Endothelial cell (in vitro differentiated cells): ENCODE measurements around the gene KCNG2. TPM values are rescaled to one million over a fixed set of nuclear protein-coding genes. Genes with fewer than 3 reads are reported as not detected.

Experiments
- DNase-seq: peaks from one replicate; pipeline ENCODE4 v3.0.0; 2021; ENCODE audit warnings: low spot score
- H3K27ac Mint-ChIP-seq: one replicate; pipeline ENCODE4 v1.8.0; 2021; ENCODE audit warnings: mixed read lengths, inconsistent platforms; ENCODE audit not compliant: unreplicated experiment
- H3K27me3 Mint-ChIP-seq: one replicate; pipeline ENCODE4 v1.8.0; 2021; ENCODE audit warnings: mild to moderate bottlenecking, moderate library complexity, mixed read lengths, inconsistent platforms; ENCODE audit not compliant: unreplicated experiment
- H3K36me3 Mint-ChIP-seq: one replicate; pipeline ENCODE4 v1.8.0; 2021; ENCODE audit warnings: mild to moderate bottlenecking, low read depth, mixed read lengths, inconsistent platforms; ENCODE audit not compliant: unreplicated experiment
- H3K4me1 Mint-ChIP-seq: one replicate; pipeline ENCODE4 v1.8.0; 2021; ENCODE audit warnings: mild to moderate bottlenecking, mixed read lengths, inconsistent platforms; ENCODE audit not compliant: unreplicated experiment
- H3K4me3 Mint-ChIP-seq: one replicate; pipeline ENCODE4 v1.8.0; 2021; ENCODE audit warnings: mild to moderate bottlenecking, mixed read lengths, inconsistent platforms; ENCODE audit not compliant: unreplicated experiment
- H3K9me3 Mint-ChIP-seq: one replicate; pipeline ENCODE4 v1.8.0; 2021; ENCODE audit warnings: mixed read lengths, inconsistent platforms; ENCODE audit not compliant: unreplicated experiment
- total RNA-seq: library from RNA; stranded (reverse); fragmentation: NEBNext Ultra II Directional; extraction: Animal tissue kit (Norgen Biotek cat#: 25700); gene quantifications from one replicate; pipeline ENCODE4 v1.2.1, GENCODE V29; 2021; ENCODE audit not compliant: unreplicated experiment
- TF ChIP-seq, protein P1 (sequence below): fragments of 200-600 bp; sonication (generic); IDR thresholded peaks from one replicate; pipeline ENCODE4 v1.5.0; 2021; ENCODE audit warnings: antibody characterized with exemption; ENCODE audit not compliant: unreplicated experiment

KCNG2 gene
- total RNA-seq, 1 donor from 2014 or later = 0.56 TPM

DNA sequence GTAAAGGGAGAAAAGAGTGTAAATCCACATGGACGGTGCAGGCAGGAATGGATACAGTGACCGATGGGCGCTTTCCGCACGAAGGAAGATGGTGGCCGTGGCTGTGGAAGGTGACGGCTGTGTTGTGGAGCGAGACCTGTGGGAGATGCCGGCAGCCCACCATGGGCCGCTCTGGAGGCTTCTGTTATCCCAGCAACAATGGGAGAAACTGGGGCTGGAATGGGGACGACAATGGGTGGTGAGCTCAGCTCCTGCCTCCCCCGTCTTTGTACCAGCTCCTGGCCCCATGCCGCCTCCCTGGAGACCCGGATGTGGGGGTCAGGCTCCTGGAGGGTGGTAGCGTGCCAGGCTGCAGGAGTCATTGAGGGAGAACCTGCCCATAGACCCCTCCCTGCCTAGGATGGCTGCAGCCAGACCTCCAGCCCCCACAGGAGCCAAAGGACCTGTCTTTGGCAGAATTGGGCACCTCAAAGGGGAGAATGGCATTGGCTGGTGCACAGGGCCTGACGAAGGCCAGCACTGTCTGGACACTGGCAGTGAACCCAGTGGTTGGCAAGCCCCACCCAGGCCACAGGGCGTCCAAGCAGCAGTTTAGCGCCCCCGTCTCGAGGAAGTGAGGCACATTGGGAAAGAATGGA is 81.1 kb downstream of the KCNG2 start:
- H3K36me3 Mint-ChIP-seq = no peaks in the 10 kb centered on the region
- H3K4me3 Mint-ChIP-seq = no peak overlapping the region

DNA sequence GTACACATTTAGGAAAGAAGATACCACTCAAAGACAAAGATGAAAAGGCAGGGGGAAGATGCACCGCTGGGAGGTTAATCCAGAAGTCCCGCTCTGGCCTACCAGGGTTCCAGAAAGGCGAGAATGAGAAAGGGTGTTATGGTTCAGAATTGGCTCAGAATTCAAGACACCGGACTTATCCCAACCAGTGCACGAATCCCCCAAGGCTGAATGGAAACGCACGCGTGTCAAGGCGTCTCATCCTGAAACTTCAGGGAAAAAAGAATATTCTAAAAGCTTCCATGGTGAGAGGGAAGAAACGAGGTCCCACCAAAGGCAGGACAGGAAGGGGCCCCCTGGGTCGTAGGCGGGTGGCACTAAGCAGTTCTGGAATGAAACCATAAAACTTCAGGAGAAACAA is 81.8 kb downstream of the KCNG2 start:
- Mint-ChIP-seq H3K27ac (no peak overlapping the region), H3K4me1 (no peaks in the 10 kb centered on the region)
- DNase-seq = no peak

More for the DNA sequence above, 81.1 kb downstream of the KCNG2 start:
- H3K9me3 Mint-ChIP-seq = no peaks in the 10 kb centered on the region
- H3K4me1 Mint-ChIP-seq = no peaks in the 10 kb centered on the region
- peaks cover 6% of the 10 kb centered on the region for H3K27me3 Mint-ChIP-seq
- DNase-seq = no peak
- no peak overlapping the region for H3K27ac Mint-ChIP-seq
- TF ChIP-seq, protein P1, sequence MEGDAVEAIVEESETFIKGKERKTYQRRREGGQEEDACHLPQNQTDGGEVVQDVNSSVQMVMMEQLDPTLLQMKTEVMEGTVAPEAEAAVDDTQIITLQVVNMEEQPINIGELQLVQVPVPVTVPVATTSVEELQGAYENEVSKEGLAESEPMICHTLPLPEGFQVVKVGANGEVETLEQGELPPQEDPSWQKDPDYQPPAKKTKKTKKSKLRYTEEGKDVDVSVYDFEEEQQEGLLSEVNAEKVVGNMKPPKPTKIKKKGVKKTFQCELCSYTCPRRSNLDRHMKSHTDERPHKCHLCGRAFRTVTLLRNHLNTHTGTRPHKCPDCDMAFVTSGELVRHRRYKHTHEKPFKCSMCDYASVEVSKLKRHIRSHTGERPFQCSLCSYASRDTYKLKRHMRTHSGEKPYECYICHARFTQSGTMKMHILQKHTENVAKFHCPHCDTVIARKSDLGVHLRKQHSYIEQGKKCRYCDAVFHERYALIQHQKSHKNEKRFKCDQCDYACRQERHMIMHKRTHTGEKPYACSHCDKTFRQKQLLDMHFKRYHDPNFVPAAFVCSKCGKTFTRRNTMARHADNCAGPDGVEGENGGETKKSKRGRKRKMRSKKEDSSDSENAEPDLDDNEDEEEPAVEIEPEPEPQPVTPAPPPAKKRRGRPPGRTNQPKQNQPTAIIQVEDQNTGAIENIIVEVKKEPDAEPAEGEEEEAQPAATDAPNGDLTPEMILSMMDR = no peak

DNA sequence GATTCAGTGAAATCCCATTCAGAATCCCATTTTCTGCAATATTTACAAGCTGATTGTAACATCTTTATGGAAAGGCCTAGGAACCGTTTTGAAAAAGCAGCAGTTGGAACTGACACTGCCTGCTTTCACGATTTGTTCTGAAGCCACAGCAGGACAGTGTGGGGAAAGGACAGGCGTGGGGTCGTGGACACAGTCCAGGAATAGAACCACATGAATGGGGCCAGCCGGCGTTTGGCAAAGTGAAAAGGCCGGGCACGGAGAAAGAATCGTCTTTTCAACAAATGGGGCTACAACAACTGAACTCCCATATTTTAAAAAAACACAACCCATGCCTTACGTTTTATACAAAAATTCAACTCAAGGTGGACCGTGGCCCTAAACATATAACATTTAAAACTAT is 84.0 kb downstream of the KCNG2 start:
- Mint-ChIP-seq H3K27ac (no peak overlapping the region), H3K4me3 (no peak overlapping the region), H3K27me3 (peaks cover 4% of the 10 kb centered on the region), H3K9me3 (no peaks in the 10 kb centered on the region), H3K4me1 (no peaks in the 10 kb centered on the region), H3K36me3 (no peaks in the 10 kb centered on the region)
- no peak for DNase-seq
- TF ChIP-seq, protein P1 = no peak

More for the DNA sequence above, 81.8 kb downstream of the KCNG2 start:
- peaks cover 1% of the 10 kb centered on the region for H3K27me3 Mint-ChIP-seq
- TF ChIP-seq, protein P1 = no peak
- H3K9me3 Mint-ChIP-seq = no peaks in the 10 kb centered on the region
- H3K36me3 Mint-ChIP-seq = no peaks in the 10 kb centered on the region
- no peak overlapping the region for H3K4me3 Mint-ChIP-seq

DNA sequence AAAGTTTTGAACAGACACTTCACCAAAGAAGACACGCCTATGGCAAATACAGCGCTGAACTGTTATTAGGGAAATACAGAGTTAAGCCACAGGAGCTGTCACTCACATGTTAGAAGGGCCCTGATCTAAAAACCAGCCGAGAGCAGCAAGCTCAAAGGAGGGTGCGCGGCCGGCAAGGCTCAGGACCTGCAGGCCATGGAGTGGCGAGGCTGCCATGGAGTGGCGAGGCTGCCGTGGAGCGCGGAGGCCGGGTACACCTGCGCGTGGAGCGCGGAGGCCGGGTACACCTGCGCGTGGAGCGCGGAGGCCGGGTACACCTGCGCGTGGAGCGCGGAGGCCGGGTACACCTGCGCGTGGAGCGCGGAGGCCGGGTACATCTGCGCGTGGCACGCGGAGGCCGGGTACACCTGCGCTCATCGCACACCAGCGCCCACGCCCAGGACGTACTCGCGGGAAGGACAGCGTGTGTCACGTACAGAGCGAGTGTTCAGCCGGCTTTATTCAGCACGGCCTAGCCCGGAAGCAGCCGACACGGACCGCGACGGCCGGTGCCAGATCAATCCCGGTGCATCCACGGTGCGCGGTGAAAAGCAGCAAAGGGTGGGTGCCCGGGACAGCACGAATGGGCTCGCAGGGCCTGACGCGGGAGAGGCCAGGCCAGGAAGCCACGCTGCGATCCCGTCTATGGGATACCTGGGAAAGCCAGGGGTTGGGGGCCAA is 84.9 kb downstream of the KCNG2 start:
- H3K4me3 Mint-ChIP-seq = no peak overlapping the region
- TF ChIP-seq, protein P1 = no peak
- H3K4me1 Mint-ChIP-seq = no peaks in the 10 kb centered on the region
- H3K27ac Mint-ChIP-seq = no peak overlapping the region
- DNase-seq = no peak
- no peaks in the 10 kb centered on the region for H3K9me3 Mint-ChIP-seq
- H3K36me3 Mint-ChIP-seq = no peaks in the 10 kb centered on the region
- peaks cover 3% of the 10 kb centered on the region for H3K27me3 Mint-ChIP-seq
